PC-3 (cell line): ENCODE data around the gene MPO. TPM values are rescaled to one million over a fixed set of nuclear protein-coding genes. Genes with fewer than 3 reads are reported as not detected.

Experiments used
- ATAC-seq: fragments of 200-7000 bp; cut with Tn5 transposase; 2 replicates; pipeline ENCODE4 v1.9.1; 2020; ENCODE audit warnings: mild to moderate bottlenecking, moderate library complexity
- BruUV-seq: library from RNA; stranded (reverse); fragments of 400-500 nt; replicated peaks from 2 replicates; lab custom pipeline; 2021; lab: Mats Ljungman, UMichigan
- CTCF ChIA-PET: fragments of 300-600 bp; sonication (Branson Sonifier 250); formaldehyde crosslinking; loops from one replicate; lab custom pipeline; 2022; ENCODE audit warnings: antibody characterized with exemption; lab: Charles Lee
- POLR2A ChIA-PET: fragments of 300-600 bp; sonication (Branson Sonifier 250); formaldehyde crosslinking; loops from one replicate; lab custom pipeline; 2022; ENCODE audit warnings: antibody characterized with exemption; ENCODE audit not compliant: unreplicated experiment; lab: Charles Lee
- DNase-seq: peaks from one replicate; pipeline ENCODE4 v3.0.0-alpha.2; 2015
- H2AFZ ChIP-seq: fragments of 300-600 bp; sonication (generic); 2 replicates; pipeline ENCODE4 v1.6.0; 2016; ENCODE audit warnings: antibody characterized with exemption, low read length
- H3F3A ChIP-seq: fragments of 300-600 bp; sonication (generic); one replicate; pipeline ENCODE4 v1.6.0; 2017; ENCODE audit warnings: antibody characterized with exemption, low read length, control low read depth, mild to moderate bottlenecking; ENCODE audit not compliant: unreplicated experiment
- H3K27ac ChIP-seq: fragments of 300-600 bp; sonication (generic); 2 replicates; pipeline ENCODE4 v1.5.1; 2016; ENCODE audit warnings: mild to moderate bottlenecking, low read length
- H3K27me3 ChIP-seq: fragments of 300-600 bp; sonication (generic); 2 replicates; pipeline ENCODE4 v1.6.1; 2016; ENCODE audit warnings: low read length, mixed read lengths
- H3K36me3 ChIP-seq: fragments of 300-600 bp; sonication (generic); 2 replicates; pipeline ENCODE4 v1.6.1; 2016; ENCODE audit warnings: low read depth, mixed run types, low read length, mixed read lengths
- H3K4me1 ChIP-seq: fragments of 300-600 bp; sonication (generic); 2 replicates; pipeline ENCODE4 v1.5.1; 2016; ENCODE audit warnings: low read length; ENCODE audit not compliant: insufficient read depth
- H3K4me2 ChIP-seq: fragments of 300-600 bp; sonication (generic); 2 replicates; pipeline ENCODE4 v1.6.0; 2016; ENCODE audit warnings: low read length
- H3K4me3 ChIP-seq: fragments of 300-600 bp; sonication (generic); 2 replicates; pipeline ENCODE4 v1.5.1; 2016; ENCODE audit warnings: mild to moderate bottlenecking, low read length, mixed read lengths
- H3K79me2 ChIP-seq: fragments of 300-600 bp; sonication (generic); 2 replicates; pipeline ENCODE4 v1.6.1; 2017; ENCODE audit warnings: low read length, mixed read lengths
- H3K9ac ChIP-seq: fragments of 300-600 bp; sonication (generic); 2 replicates; pipeline ENCODE4 v1.6.0; 2016; ENCODE audit warnings: mild to moderate bottlenecking, low read length
- H3K9me2 ChIP-seq: fragments of 300-600 bp; sonication (generic); replicated peaks from 2 replicates; pipeline ENCODE4 v1.6.1; 2016; ENCODE audit warnings: mixed run types, low read length, mixed read lengths
- H3K9me3 ChIP-seq: fragments of 300-600 bp; sonication (generic); 2 replicates; pipeline ENCODE4 v1.6.1; 2016; ENCODE audit warnings: low read length, mixed read lengths
- H4K20me1 ChIP-seq: fragments of 300-600 bp; sonication (generic); 2 replicates; pipeline ENCODE4 v1.6.1; 2016; ENCODE audit warnings: low read length, mixed read lengths
- EZH2 ChIP-seq: fragments of 300-600 bp; sonication (generic); IDR thresholded peaks from one replicate; pipeline ENCODE4 v1.6.1; 2017; ENCODE audit warnings: antibody characterized with exemption, mild to moderate bottlenecking, low read length; ENCODE audit not compliant: unreplicated experiment
- EZH2phosphoT487 ChIP-seq: fragments of 300-600 bp; sonication (generic); IDR thresholded peaks from 2 replicates; pipeline ENCODE4 v1.6.1; 2018; ENCODE audit warnings: mild to moderate bottlenecking, antibody characterized with exemption, low read length, borderline replicate concordance
- intact Hi-C: fragments of 100-400 bp; cut with micrococcal nuclease; formaldehyde crosslinking; loops from 2 replicates; pipeline ENCODE4 v1.9.0; 2023
- total RNA-seq: library from RNA; depleted of rRNA; stranded (reverse); fragments of >200 nt; gene quantifications from 2 replicates; pipeline ENCODE4 v1.2.3, GENCODE V29; 2014
- TF ChIP-seq, protein P1 (sequence below): fragments of 300-600 bp; sonication (generic); conservative IDR thresholded peaks from 2 replicates; pipeline ENCODE4 v1.5.1; 2017; ENCODE audit warnings: antibody characterized with exemption, low read depth, mild to moderate bottlenecking, low read length

Gene MPO
- total RNA-seq, 1 experiment from 2014 or later = not detected

DNA sequence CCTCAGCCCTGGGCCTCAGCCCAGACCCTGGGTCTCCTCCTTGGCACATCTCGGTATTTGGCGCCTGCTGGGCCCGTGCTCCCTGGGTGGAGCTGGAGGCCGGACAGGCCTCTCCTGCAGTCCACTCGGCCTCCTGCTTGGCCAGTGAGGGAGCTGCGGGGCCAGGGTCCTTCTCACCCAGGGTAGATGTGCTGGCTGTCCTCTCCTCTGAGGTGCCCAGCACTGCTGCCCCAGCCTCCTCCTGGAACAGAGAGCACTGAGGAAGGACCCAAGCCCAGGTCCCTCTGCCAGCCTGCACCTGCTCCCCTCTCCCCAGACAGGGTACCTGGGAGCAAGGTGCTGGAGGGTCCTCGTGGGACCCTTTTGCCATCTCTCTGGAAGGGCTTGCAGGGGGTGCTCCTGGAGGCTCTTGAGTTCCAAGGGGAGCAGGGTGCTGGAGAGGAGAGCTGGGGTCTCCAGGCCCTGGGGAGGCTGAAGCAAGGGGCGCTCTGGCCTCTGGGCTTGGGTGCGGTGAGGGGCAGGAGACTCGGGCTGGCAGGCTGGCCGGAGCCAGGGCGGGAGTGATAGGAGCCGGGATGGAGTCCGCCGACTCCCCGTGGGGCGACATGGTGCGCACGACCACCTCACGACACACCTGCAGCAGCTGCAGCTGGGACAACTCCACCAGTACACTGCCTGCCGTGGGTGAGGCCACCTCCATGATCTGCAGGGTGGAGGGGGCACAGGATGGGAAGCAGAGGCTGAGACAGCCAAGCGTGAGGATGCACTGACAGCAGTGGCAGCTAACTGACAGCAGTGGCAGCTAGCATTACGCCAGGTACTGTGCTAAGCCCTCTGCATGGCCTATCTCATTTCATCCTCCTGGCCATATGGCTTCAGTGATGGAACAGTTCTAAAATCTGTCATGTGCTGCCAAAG lies 30.0 kb upstream of the MPO start:
- no peaks in the 10 kb centered on the region for H4K20me1 ChIP-seq
- H3K9ac ChIP-seq = no peak overlapping the region
- H3F3A ChIP-seq = no peaks in the 10 kb centered on the region
- H3K36me3 ChIP-seq = no peaks in the 10 kb centered on the region
- ChIA-PET POLR2A (no interaction called here), CTCF (no interaction called here)
- H3K4me1 ChIP-seq = peaks cover 7% of the 10 kb centered on the region
- H3K4me3 ChIP-seq = no peak overlapping the region
- no peaks in the 10 kb centered on the region for H3K9me3 ChIP-seq
- no peaks in the 10 kb centered on the region for H3K27me3 ChIP-seq
- DNase-seq = no peak
- intact Hi-C loops = no loop called here
- no peaks in the 10 kb centered on the region for H3K9me2 ChIP-seq
- no peak overlapping the region for H3K27ac ChIP-seq
- TF ChIP-seq, protein P1, sequence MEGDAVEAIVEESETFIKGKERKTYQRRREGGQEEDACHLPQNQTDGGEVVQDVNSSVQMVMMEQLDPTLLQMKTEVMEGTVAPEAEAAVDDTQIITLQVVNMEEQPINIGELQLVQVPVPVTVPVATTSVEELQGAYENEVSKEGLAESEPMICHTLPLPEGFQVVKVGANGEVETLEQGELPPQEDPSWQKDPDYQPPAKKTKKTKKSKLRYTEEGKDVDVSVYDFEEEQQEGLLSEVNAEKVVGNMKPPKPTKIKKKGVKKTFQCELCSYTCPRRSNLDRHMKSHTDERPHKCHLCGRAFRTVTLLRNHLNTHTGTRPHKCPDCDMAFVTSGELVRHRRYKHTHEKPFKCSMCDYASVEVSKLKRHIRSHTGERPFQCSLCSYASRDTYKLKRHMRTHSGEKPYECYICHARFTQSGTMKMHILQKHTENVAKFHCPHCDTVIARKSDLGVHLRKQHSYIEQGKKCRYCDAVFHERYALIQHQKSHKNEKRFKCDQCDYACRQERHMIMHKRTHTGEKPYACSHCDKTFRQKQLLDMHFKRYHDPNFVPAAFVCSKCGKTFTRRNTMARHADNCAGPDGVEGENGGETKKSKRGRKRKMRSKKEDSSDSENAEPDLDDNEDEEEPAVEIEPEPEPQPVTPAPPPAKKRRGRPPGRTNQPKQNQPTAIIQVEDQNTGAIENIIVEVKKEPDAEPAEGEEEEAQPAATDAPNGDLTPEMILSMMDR = no peak
- TF ChIP-seq EZH2 (no peak), EZH2phosphoT487 (no peak)
- no peak for ATAC-seq
- no peak overlapping the region for H2AFZ ChIP-seq
- no peak overlapping the region for H3K4me2 ChIP-seq
- H3K79me2 ChIP-seq = no peaks in the 10 kb centered on the region
- BruUV-seq = no TSS peak

- Histone ChIP-seq H3F3A (no peaks in the 10 kb centered on the region), H3K27ac (no peak overlapping the region), H2AFZ (no peak overlapping the region), H3K4me2 (no peak overlapping the region), H3K9ac (no peak overlapping the region), H3K79me2 (no peaks in the 10 kb centered on the region), H4K20me1 (no peaks in the 10 kb centered on the region), H3K9me2 (no peaks in the 10 kb centered on the region), H3K27me3 (no peaks in the 10 kb centered on the region), H3K9me3 (no peaks in the 10 kb centered on the region), H3K4me3 (no peak overlapping the region), H3K36me3 (no peaks in the 10 kb centered on the region), H3K4me1 (no peaks in the 10 kb centered on the region)
- ChIA-PET POLR2A (no interaction called here), CTCF (no interaction called here)
- no TSS peak for BruUV-seq
- TF ChIP-seq, protein P1 = no peak
- TF ChIP-seq EZH2phosphoT487 = no peak
- no peak for TF ChIP-seq EZH2
- DNase-seq (no peak), ATAC-seq (no peak)
- intact Hi-C loops = no loop called here
Observed at GRCh38 chr17:58309918-58310259, 29.2 kb upstream of the MPO start.
